Epithelial cell of prostate (primary cell): ENCODE results near the gene KAT2B.

Source experiments
- DNase-seq: peaks from one replicate; pipeline ENCODE4 v3.0.0-alpha.2; 2011; ENCODE audit warnings: low read depth, low spot score
- H3K27ac ChIP-seq: fragments of 450-650 bp; 2 replicates; pipeline ENCODE4 v1.5.1; 2017; ENCODE audit warnings: mild to moderate bottlenecking

Gene KAT2B

GRCh38 chr3:20136231-20136630, 96.0 kb downstream of the KAT2B start:
- H3K27ac ChIP-seq = no peak overlapping the region
- DNase-seq = no peak

- no peak for DNase-seq
- no peak overlapping the region for H3K27ac ChIP-seq
Observed at GRCh38 chr3:20137647-20138046, 97.4 kb downstream of the KAT2B start.

GRCh38 chr3:20140881-20141280, 100.6 kb downstream of the KAT2B start:
- no peak overlapping the region for H3K27ac ChIP-seq
- no peak for DNase-seq

GRCh38 chr3:20141316-20141715, 101.1 kb downstream of the KAT2B start:
- H3K27ac ChIP-seq = no peak overlapping the region
- DNase-seq = no peak

GRCh38 chr3:20141851-20142250, 101.6 kb downstream of the KAT2B start:
- DNase-seq = no peak
- no peak overlapping the region for H3K27ac ChIP-seq

GRCh38 chr3:20142517-20142916, 102.3 kb downstream of the KAT2B start:
- no peak for DNase-seq
- H3K27ac ChIP-seq = no peak overlapping the region

GRCh38 chr3:20143519-20143918, 103.3 kb downstream of the KAT2B start:
- no peak for DNase-seq

GRCh38 chr3:20145874-20146273, 105.6 kb downstream of the KAT2B start:
- no peak for DNase-seq
- H3K27ac ChIP-seq = no peak overlapping the region

More at GRCh38 chr3:20143519-20143918, 103.3 kb downstream of the KAT2B start:
- H3K27ac ChIP-seq = no peak overlapping the region

- no peak overlapping the region for H3K27ac ChIP-seq
- no peak for DNase-seq
Observed at GRCh38 chr3:20146301-20146700, 106.1 kb downstream of the KAT2B start.

- H3K27ac ChIP-seq = no peak overlapping the region
Observed at GRCh38 chr3:20147361-20147760, 107.1 kb downstream of the KAT2B start.

GRCh38 chr3:20148466-20148865, 108.2 kb downstream of the KAT2B start:
- no peak overlapping the region for H3K27ac ChIP-seq
- DNase-seq = no peak

More at GRCh38 chr3:20147361-20147760, 107.1 kb downstream of the KAT2B start:
- no peak for DNase-seq

GRCh38 chr3:20154078-20154477, 113.8 kb downstream of the KAT2B start:
- DNase-seq = no peak
- H3K27ac ChIP-seq = no peak overlapping the region

- no peak for DNase-seq
- no peak overlapping the region for H3K27ac ChIP-seq
Observed at GRCh38 chr3:20154928-20155327, 114.7 kb downstream of the KAT2B start.

- H3K27ac ChIP-seq = no peak overlapping the region
- no peak for DNase-seq
Observed at GRCh38 chr3:20160230-20160629, 120.0 kb downstream of the KAT2B start.

GRCh38 chr3:20161714-20162113, 121.5 kb downstream of the KAT2B start:
- H3K27ac ChIP-seq = no peak overlapping the region
- DNase-seq = no peak

GRCh38 chr3:20173844-20174410, 133.7 kb downstream of the KAT2B start:
- no peak for DNase-seq
- H3K27ac ChIP-seq = no peak overlapping the region

GRCh38 chr3:20181276-20181675, 141.0 kb downstream of the KAT2B start:
- no peak for DNase-seq
- no peak overlapping the region for H3K27ac ChIP-seq

GRCh38 chr3:20182206-20182605, 142.0 kb downstream of the KAT2B start:
- no peak for DNase-seq
- no peak overlapping the region for H3K27ac ChIP-seq

- no peak overlapping the region for H3K27ac ChIP-seq
- DNase-seq = no peak
Observed at GRCh38 chr3:20185331-20185678, 145.1 kb downstream of the KAT2B start.

GRCh38 chr3:20185679-20186599, 145.7 kb downstream of the KAT2B start, which contains the start of gene SGO1:
TSS of gene SGO1 (minus strand) at chr3:20186206. CDS start at chr3:20184027, 2,179 bp downstream.
- peak within 1 kb of the TSS; percentile 91 for H3K27ac ChIP-seq
- peak; percentile 95 for DNase-seq

GRCh38 chr3:20186600-20187004, 146.4 kb downstream of the KAT2B start:
- no peak for DNase-seq
- H3K27ac ChIP-seq = peak overlapping the region; percentile 91

- H3K27ac ChIP-seq = no peak overlapping the region
- DNase-seq = no peak
Observed at GRCh38 chr3:20190991-20191390, 150.7 kb downstream of the KAT2B start.
